Liver (tissue), 9 donors: ENCODE measurements around the gene TMIGD1. TPM values are rescaled to one million over a fixed set of nuclear protein-coding genes. Genes with fewer than 3 reads are reported as not detected.

Experiments used
- DNase-seq: peaks from one replicate; pipeline ENCODE4 v3.0.0-alpha.2; 2017; ENCODE audit warnings: low spot score
- H3K27ac ChIP-seq, 2 donors: one replicate each; pipeline ENCODE4 v1.7.0; 2013; ENCODE audit warnings: inconsistent platforms in 2 of 2, low read length in 2 of 2, control low read depth in 1 of 2, low read depth in 1 of 2, mild to moderate bottlenecking in 1 of 2
- H3K27me3 ChIP-seq, 4 donors: one replicate each; pipeline versions ENCODE4 v1.6.1 to v1.7.0; 2013; ENCODE audit warnings: low read length in 3 of 4, inconsistent platforms in 1 of 4, mild to moderate bottlenecking in 1 of 4, moderate library complexity in 1 of 4; ENCODE audit not compliant: control insufficient read depth in 4 of 4, insufficient read depth in 4 of 4
- H3K36me3 ChIP-seq, 4 donors: one replicate each; pipeline versions ENCODE4 v1.6.1 to v1.7.0; 2013; ENCODE audit warnings: low read length in 3 of 4, mild to moderate bottlenecking in 3 of 4, low read depth in 1 of 4, moderate library complexity in 1 of 4; ENCODE audit not compliant: control insufficient read depth in 4 of 4, insufficient read depth in 3 of 4
- H3K4me1 ChIP-seq, 4 donors: one replicate each; pipeline versions ENCODE4 v1.6.1 to v1.7.0; 2013; ENCODE audit warnings: low read length in 3 of 4, mild to moderate bottlenecking in 3 of 4, moderate library complexity in 1 of 4; ENCODE audit not compliant: control insufficient read depth in 4 of 4, insufficient read depth in 4 of 4
- H3K4me3 ChIP-seq, 3 donors: one replicate each; pipeline versions ENCODE4 v1.6.1 to v1.7.0; 2013; ENCODE audit warnings: low read length in 3 of 3, control low read depth in 1 of 3, low read depth in 1 of 3, mild to moderate bottlenecking in 1 of 3
- H3K9ac ChIP-seq, 2 donors: one replicate each; pipeline ENCODE4 v1.7.0; 2013; ENCODE audit warnings: low read length in 2 of 2, mild to moderate bottlenecking in 2 of 2, moderate library complexity in 2 of 2, control low read depth in 1 of 2, low read depth in 1 of 2
- H3K9me3 ChIP-seq, 4 donors: one replicate each; pipeline versions ENCODE4 v1.6.1 to v1.7.0; 2013; ENCODE audit warnings: low read length in 3 of 4; ENCODE audit not compliant: control insufficient read depth in 4 of 4
- ATF3 ChIP-seq: IDR thresholded peaks from 2 replicates; pipeline ENCODE4 v1.6.1; 2016; ENCODE audit warnings: antibody characterized with exemption
- CTCF ChIP-seq: fragments of 150-350 bp; IDR thresholded peaks from 2 replicates; pipeline ENCODE4 v1.5.1; 2017; ENCODE audit warnings: improper control_type of control experiment, low read depth, low read length; ENCODE audit not compliant: missing input control
- EGR1 ChIP-seq, 2 donors: IDR thresholded peaks; 2 replicates each; pipeline ENCODE4 v1.6.1; 2016 to 2018; ENCODE audit warnings: antibody characterized with exemption in 2 of 2, low read depth in 2 of 2
- FOXA2 ChIP-seq: IDR thresholded peaks from 2 replicates; pipeline ENCODE4 v1.6.1; 2016; ENCODE audit warnings: antibody characterized with exemption
- GABPA ChIP-seq, 2 donors: IDR thresholded peaks in 1 of 2; conservative IDR thresholded peaks in 1 of 2; 2 replicates each; pipeline ENCODE4 v1.6.1; 2016; ENCODE audit warnings: antibody characterized with exemption in 2 of 2, mild to moderate bottlenecking in 1 of 2, moderate library complexity in 1 of 2
- HNF4G ChIP-seq: IDR thresholded peaks from 2 replicates; pipeline ENCODE4 v1.6.1; 2016; ENCODE audit warnings: antibody characterized with exemption
- JUND ChIP-seq, 2 donors: IDR thresholded peaks; 2 replicates each; pipeline ENCODE4 v1.6.1; 2016; ENCODE audit warnings: antibody characterized with exemption in 2 of 2
- MAX ChIP-seq: IDR thresholded peaks from 2 replicates; pipeline ENCODE4 v1.6.1; 2016; ENCODE audit warnings: antibody characterized with exemption
- RAD21 ChIP-seq, 2 donors: IDR thresholded peaks; 2 replicates each; pipeline ENCODE4 v1.6.1; 2016; ENCODE audit warnings: antibody characterized with exemption in 2 of 2, mild to moderate bottlenecking in 2 of 2
- REST ChIP-seq: IDR thresholded peaks from 2 replicates; pipeline ENCODE4 v1.6.1; 2016; ENCODE audit warnings: antibody characterized with exemption, mild to moderate bottlenecking
- RXRA ChIP-seq, 2 donors: IDR thresholded peaks; 2 replicates each; pipeline ENCODE4 v1.6.1; 2017 to 2018; ENCODE audit warnings: antibody characterized with exemption in 2 of 2, mild to moderate bottlenecking in 1 of 2
- SP1 ChIP-seq: IDR thresholded peaks from 2 replicates; pipeline ENCODE4 v1.6.1; 2018; ENCODE audit warnings: antibody characterized with exemption, mild to moderate bottlenecking
- TAF1 ChIP-seq: conservative IDR thresholded peaks from 2 replicates; pipeline ENCODE4 v1.6.1; 2016; ENCODE audit warnings: antibody characterized with exemption, mild to moderate bottlenecking
- YY1 ChIP-seq: IDR thresholded peaks from 2 replicates; pipeline ENCODE4 v1.6.1; 2016; ENCODE audit warnings: antibody characterized with exemption, mild to moderate bottlenecking
- ZBTB33 ChIP-seq: IDR thresholded peaks from 2 replicates; pipeline ENCODE4 v1.6.1; 2016; ENCODE audit warnings: antibody characterized with exemption
- WGBS: extraction: QIAGEN DNeasy Blood & Tissue Kit; methylation state at CpG from one replicate; pipeline ENCODE4 v1.1.7; 2013; 5-methylcytosine and 5-hydroxymethylcytosine counted together
- polyA plus RNA-seq, 2 donors: library from polyadenylated mRNA; stranded (reverse) in 1 of 2; unstranded in 1 of 2; fragments of 200-250 nt in 1 of 2; fragments of >200 nt in 1 of 2; fragmentation: Nextera tagmentation in 1 of 2; extraction: Ambion mirVana in 1 of 2; gene quantifications; one replicate each; pipeline versions ENCODE4 v1.2.1 to v1.2.3, GENCODE V29; 2013 to 2015
- total RNA-seq, 2 donors: library from RNA; depleted of rRNA; stranded (reverse); fragments of >200 nt; gene quantifications; one replicate each; pipeline ENCODE4 v1.2.3, GENCODE V29; 2014
- donor health status: healthy.
- donor health status: healthy.
- donor health status: healthy.
- donor health status: healthy.
- donor health status: healthy.

Gene TMIGD1
- total and polyA plus RNA-seq, 4 donors, result not detected

- Histone ChIP-seq H3K27me3 (peaks cover 0 to 10% (median 4%) of the 10 kb centered on the region in 4 donors), H3K4me1 (no peaks in the 10 kb centered on the region), H3K27ac (no peak overlapping the region), H3K36me3 (no peaks in the 10 kb centered on the region), H3K9ac (no peak overlapping the region), H3K4me3 (no peak overlapping the region), H3K9me3 (no peaks in the 10 kb centered on the region)
- DNase-seq, result no peak
- WGBS, result 51% methylated on average over 1 of the region's 1 CpG
- TF ChIP-seq REST (no peak), JUND (IDR thresholded peaks at IDR 0.05) (no peak), ZBTB33 (no peak), RXRA (IDR thresholded peaks at IDR 0.05) (no peak), MAX (no peak), YY1 (no peak), SP1 (no peak), ATF3 (no peak), FOXA2 (no peak), TAF1 (no peak)
Observed at GRCh38 chr17:30326809-30327208, 7.0 kb downstream of the TMIGD1 start.

GRCh38 chr17:30324723-30325122 lies 9.1 kb downstream of the TMIGD1 start:
- WGBS, result 56% methylated on average over 7 of the region's 7 CpGs
- Histone ChIP-seq H3K9ac (no peak overlapping the region), H3K27me3 (peaks cover 0 to 10% (median 2%) of the 10 kb centered on the region in 4 donors), H3K4me1 (no peaks in the 10 kb centered on the region), H3K36me3 (no peaks in the 10 kb centered on the region), H3K9me3 (no peaks in the 10 kb centered on the region), H3K27ac (no peak overlapping the region), H3K4me3 (no peak overlapping the region)
- DNase-seq, result no peak
- no peak for TF ChIP-seq ZBTB33
- no peak for TF ChIP-seq SP1
- TF ChIP-seq REST, result no peak
- TF ChIP-seq YY1, result no peak
- TF ChIP-seq RAD21 (IDR thresholded peaks at IDR 0.05), result no peak
- no peak for TF ChIP-seq GABPA (IDR thresholded peaks at IDR 0.05 in 1 of 2, conservative IDR thresholded peaks at IDR 0.05 in 1 of 2)
- TF ChIP-seq CTCF, result no peak
- TF ChIP-seq EGR1 (IDR thresholded peaks at IDR 0.05; ENCODE audit: low read depth in 2 of 2), result no peak
- no peak for TF ChIP-seq HNF4G
